HepG2 (cell line): ENCODE results near the gene SEH1L. TPM values are rescaled to one million over a fixed set of nuclear protein-coding genes. Genes with fewer than 3 reads are reported as not detected.

Experiments
- ARNTL ChIP-seq: sonication (generic); formaldehyde crosslinking; IDR thresholded peaks from 2 replicates; pipeline ENCODE4 v1.4.0; 2020; ENCODE audit warnings: mild to moderate bottlenecking, missing genetic modification reagents
- DPF2 ChIP-seq: sonication (generic); formaldehyde crosslinking; IDR thresholded peaks from 2 replicates; pipeline ENCODE4 v1.4.0; 2020; ENCODE audit warnings: mild to moderate bottlenecking, low read depth, missing genetic modification reagents, borderline replicate concordance
- ELK4 ChIP-seq: sonication (generic); formaldehyde crosslinking; IDR thresholded peaks from 2 replicates; pipeline ENCODE4 v1.9.0; 2021; ENCODE audit warnings: missing genetic modification reagents, borderline replicate concordance
- GZF1 ChIP-seq: sonication (generic); formaldehyde crosslinking; IDR thresholded peaks from 2 replicates; pipeline ENCODE4 v1.5.1; 2020; ENCODE audit warnings: mild to moderate bottlenecking, missing genetic modification reagents
- IRF9 ChIP-seq: sonication (generic); formaldehyde crosslinking; IDR thresholded peaks from 2 replicates; pipeline ENCODE4 v1.8.0; 2022; ENCODE audit warnings: missing genetic modification reagents, mild to moderate bottlenecking, borderline replicate concordance
- KAT7 ChIP-seq: IDR thresholded peaks from 2 replicates; pipeline ENCODE4 v1.6.1; 2018; ENCODE audit warnings: borderline replicate concordance, missing compliant biosample characterization
- KAT8 ChIP-seq: IDR thresholded peaks from 2 replicates; pipeline ENCODE4 v1.6.1; 2016; ENCODE audit warnings: missing genetic modification reagents, missing compliant biosample characterization
- MTA3 ChIP-seq: sonication (generic); formaldehyde crosslinking; IDR thresholded peaks from 2 replicates; pipeline ENCODE4 v1.4.0; 2020; ENCODE audit warnings: missing genetic modification reagents
- MXD4 ChIP-seq: IDR thresholded peaks from 2 replicates; pipeline ENCODE4 v1.6.1; 2016; ENCODE audit warnings: mild to moderate bottlenecking, missing biosample characterization, missing genetic modification reagents
- RNF2 ChIP-seq: fragments of 450-650 bp; conservative IDR thresholded peaks from 2 replicates; pipeline ENCODE4 v1.6.1; 2016; ENCODE audit warnings: low read depth
- TSC22D2 ChIP-seq: sonication (generic); formaldehyde crosslinking; IDR thresholded peaks from 2 replicates; pipeline ENCODE4 v1.5.1; 2020; ENCODE audit warnings: missing genetic modification reagents, mild to moderate bottlenecking, borderline replicate concordance
- U2AF1 ChIP-seq: fragments of 200-400 bp; formaldehyde crosslinking; optimal IDR thresholded peaks from 2 replicates; pipeline ENCODE3; 2017; ENCODE audit warnings: mild to moderate bottlenecking, low read depth, low read length
- WIZ ChIP-seq: sonication (generic); formaldehyde crosslinking; IDR thresholded peaks from 2 replicates; pipeline ENCODE4 v1.5.1; 2020; ENCODE audit warnings: mild to moderate bottlenecking, missing genetic modification reagents
- ZMYM4 ChIP-seq: sonication (generic); formaldehyde crosslinking; IDR thresholded peaks from 2 replicates; pipeline ENCODE4 v1.8.1; 2023; ENCODE audit warnings: mild to moderate bottlenecking, missing genetic modification reagents
- ZNF256 ChIP-seq: sonication (generic); formaldehyde crosslinking; conservative IDR thresholded peaks from 2 replicates; pipeline ENCODE4 v1.4.0; 2020; ENCODE audit warnings: missing genetic modification reagents
- ZNF383 ChIP-seq: sonication (generic); formaldehyde crosslinking; IDR thresholded peaks from 2 replicates; pipeline ENCODE4 v1.4.0; 2020; ENCODE audit warnings: missing genetic modification reagents, mild to moderate bottlenecking, borderline replicate concordance
- ZNF558 ChIP-seq: sonication (generic); formaldehyde crosslinking; IDR thresholded peaks from 2 replicates; pipeline ENCODE4 v1.9.0; 2022; ENCODE audit warnings: mild to moderate bottlenecking, missing genetic modification reagents, borderline replicate concordance
- ZNF564 ChIP-seq: sonication (generic); formaldehyde crosslinking; IDR thresholded peaks from 2 replicates; pipeline ENCODE4 v1.8.1; 2023; ENCODE audit warnings: mild to moderate bottlenecking, missing genetic modification reagents
- ZNF775 ChIP-seq: sonication (generic); formaldehyde crosslinking; IDR thresholded peaks from 2 replicates; pipeline ENCODE4 v1.4.0; 2020; ENCODE audit warnings: missing genetic modification reagents, mild to moderate bottlenecking, moderate library complexity, borderline replicate concordance
- polyA plus RNA-seq, 8 experiments: library from polyadenylated mRNA; depleted of rRNA in 3 of 8; stranded (reverse) in 7 of 8; unstranded in 1 of 8; fragments of >200 nt; fragmentation: Illumina TruSeq in 4 of 8; extraction: Trizol in 4 of 8; gene quantifications; 2 replicates each; pipeline versions ENCODE4 v1.2.1 to v1.2.3, GENCODE V29; 2011 to 2016; ENCODE audit warnings: low read depth in 4 of 8, missing spikeins in 1 of 8, mixed read lengths in 1 of 8; ENCODE audit not compliant: insufficient read depth in 1 of 8
- total RNA-seq, 5 experiments: library from RNA; depleted of rRNA; stranded (reverse); fragments of >200 nt; fragmentation: Illumina TruSeq; extraction: Trizol; gene quantifications; 2 replicates each; pipeline ENCODE4 v1.2.3, GENCODE V29; 2016; ENCODE audit warnings: low read depth in 1 of 5
- TF ChIP-seq, protein P1 (sequence below): sonication (generic); formaldehyde crosslinking; IDR thresholded peaks from 2 replicates; pipeline ENCODE4 v1.5.0; 2020; ENCODE audit warnings: missing genetic modification reagents
- TF ChIP-seq, protein P2 (sequence below): sonication (generic); formaldehyde crosslinking; IDR thresholded peaks from 2 replicates; pipeline ENCODE4 v1.5.0; 2020; ENCODE audit warnings: mild to moderate bottlenecking, missing genetic modification reagents
- TF ChIP-seq, protein P3 (sequence below): IDR thresholded peaks from 2 replicates; pipeline ENCODE4 v1.6.1; 2016; ENCODE audit warnings: missing genetic modification reagents, missing compliant biosample characterization

Gene SEH1L
- total and polyA plus RNA-seq, 2 of the 13 experiments (the other 11 are each of a cell fraction or from before 2014, with no cell fraction given): 59.6 to 63.5 TPM

DNA sequence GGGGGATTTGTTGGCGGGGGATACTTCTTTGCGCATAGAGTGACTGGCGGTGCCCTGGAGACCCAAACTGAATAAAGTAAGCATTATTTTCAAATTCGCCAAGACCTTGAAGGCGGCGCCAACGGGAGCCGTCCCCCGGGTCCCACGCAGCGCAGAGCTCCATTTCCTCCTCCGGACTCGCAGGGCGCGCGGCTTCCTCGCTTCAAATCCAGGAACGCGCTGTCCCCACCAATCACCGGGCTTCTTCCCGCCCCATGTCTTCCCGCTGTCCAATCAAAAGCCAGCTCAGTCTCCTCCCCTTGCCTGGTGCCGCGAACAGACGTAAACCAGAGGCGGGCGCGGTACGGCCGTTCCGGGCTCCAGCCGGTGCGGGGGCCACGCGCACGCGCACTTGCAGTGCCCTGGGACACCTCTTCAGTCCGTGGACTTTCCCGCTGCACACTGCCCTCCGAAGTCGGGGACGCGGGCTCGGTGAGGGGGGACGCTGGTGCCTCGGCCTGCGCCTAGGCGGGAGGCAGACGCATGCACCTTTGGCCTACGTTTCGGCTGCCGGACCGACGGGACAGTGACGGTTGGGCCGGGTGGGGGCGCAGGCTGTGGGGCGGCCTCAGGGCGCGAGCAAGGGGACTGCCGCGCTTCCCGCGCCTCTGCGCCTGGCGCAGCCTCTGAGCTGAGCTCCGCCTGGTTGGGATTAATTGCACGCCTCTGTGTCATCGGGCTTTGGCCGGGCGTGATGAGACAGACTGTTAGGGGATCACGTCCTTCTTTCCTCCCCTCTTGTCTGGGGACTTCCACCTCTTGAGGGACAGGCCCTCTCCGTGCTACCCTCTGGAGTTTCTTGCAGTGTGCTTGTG is 43.4 kb downstream of the SEH1L start, which contains the start of gene CEP192 (continued):
- TF ChIP-seq TSC22D2 (CRISPR knock-in tag) (0 out of 2 replicates have a peak, but pooled peaks have one; percentile 76), U2AF1 (peak; percentile 74), ZNF775 (CRISPR knock-in tag) (no peak), KAT8 (CRISPR knock-in tag) (peak; percentile 86; the same call in 1 of the 2 replicates), KAT7 (CRISPR knock-in tag) (peak; percentile 87; the same call in 1 of the 2 replicates), MTA3 (no peak), ELK4 (peak; percentile 67; the same call in 1 of the 2 replicates), RNF2 (0 out of 2 replicates have a peak, but pooled peaks have one; percentile 29), ZNF558 (peak; percentile 89; the same call in 1 of the 2 replicates), DPF2 (CRISPR knock-in tag) (no peak), MXD4 (peak; percentile 86), WIZ (CRISPR knock-in tag) (peak; percentile 36; the same call in 1 of the 2 replicates), ZNF256 (CRISPR knock-in tag) (peak; percentile 95), ZNF383 (CRISPR knock-in tag) (0 out of 2 replicates have a peak, but pooled peaks have one; percentile 53), IRF9 (peak; percentile 95), ZNF564 (CRISPR knock-in tag) (peak; percentile 87), ARNTL (CRISPR knock-in tag) (peak; percentile 65), ZMYM4 (CRISPR knock-in tag) (peak; percentile 94), GZF1 (CRISPR knock-in tag) (peak; percentile 88; the same call in 1 of the 2 replicates)
- TF ChIP-seq, protein P1, sequence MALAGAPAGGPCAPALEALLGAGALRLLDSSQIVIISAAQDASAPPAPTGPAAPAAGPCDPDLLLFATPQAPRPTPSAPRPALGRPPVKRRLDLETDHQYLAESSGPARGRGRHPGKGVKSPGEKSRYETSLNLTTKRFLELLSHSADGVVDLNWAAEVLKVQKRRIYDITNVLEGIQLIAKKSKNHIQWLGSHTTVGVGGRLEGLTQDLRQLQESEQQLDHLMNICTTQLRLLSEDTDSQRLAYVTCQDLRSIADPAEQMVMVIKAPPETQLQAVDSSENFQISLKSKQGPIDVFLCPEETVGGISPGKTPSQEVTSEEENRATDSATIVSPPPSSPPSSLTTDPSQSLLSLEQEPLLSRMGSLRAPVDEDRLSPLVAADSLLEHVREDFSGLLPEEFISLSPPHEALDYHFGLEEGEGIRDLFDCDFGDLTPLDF (CRISPR knock-in tag): peak; percentile 96
- TF ChIP-seq, protein P2, sequence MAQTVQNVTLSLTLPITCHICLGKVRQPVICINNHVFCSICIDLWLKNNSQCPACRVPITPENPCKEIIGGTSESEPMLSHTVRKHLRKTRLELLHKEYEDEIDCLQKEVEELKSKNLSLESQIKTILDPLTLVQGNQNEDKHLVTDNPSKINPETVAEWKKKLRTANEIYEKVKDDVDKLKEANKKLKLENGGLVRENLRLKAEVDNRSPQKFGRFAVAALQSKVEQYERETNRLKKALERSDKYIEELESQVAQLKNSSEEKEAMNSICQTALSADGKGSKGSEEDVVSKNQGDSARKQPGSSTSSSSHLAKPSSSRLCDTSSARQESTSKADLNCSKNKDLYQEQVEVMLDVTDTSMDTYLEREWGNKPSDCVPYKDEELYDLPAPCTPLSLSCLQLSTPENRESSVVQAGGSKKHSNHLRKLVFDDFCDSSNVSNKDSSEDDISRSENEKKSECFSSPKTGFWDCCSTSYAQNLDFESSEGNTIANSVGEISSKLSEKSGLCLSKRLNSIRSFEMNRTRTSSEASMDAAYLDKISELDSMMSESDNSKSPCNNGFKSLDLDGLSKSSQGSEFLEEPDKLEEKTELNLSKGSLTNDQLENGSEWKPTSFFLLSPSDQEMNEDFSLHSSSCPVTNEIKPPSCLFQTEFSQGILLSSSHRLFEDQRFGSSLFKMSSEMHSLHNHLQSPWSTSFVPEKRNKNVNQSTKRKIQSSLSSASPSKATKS (CRISPR knock-in tag): no peak
- TF ChIP-seq, protein P3, sequence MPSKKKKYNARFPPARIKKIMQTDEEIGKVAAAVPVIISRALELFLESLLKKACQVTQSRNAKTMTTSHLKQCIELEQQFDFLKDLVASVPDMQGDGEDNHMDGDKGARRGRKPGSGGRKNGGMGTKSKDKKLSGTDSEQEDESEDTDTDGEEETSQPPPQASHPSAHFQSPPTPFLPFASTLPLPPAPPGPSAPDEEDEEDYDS (CRISPR knock-in tag): peak; percentile 74
